ENCODE data around the gene ZNF860. TPM values are rescaled to one million over a fixed set of nuclear protein-coding genes. Genes with fewer than 3 reads are reported as not detected.

The ZNF860 gene
- total and polyA plus RNA-seq, 2 donors (not counting 1 experiment from before 2014, with no cell fraction given) = 16.2 to 41.4 TPM

- H3K4me2 ChIP-seq (replicated peaks; ENCODE audit: low read depth, low read length, poor library complexity, severe bottlenecking) = peak overlapping the region; percentile 73
Observed at GRCh38 chr3:31952205-31952604, 29.3 kb upstream of the ZNF860 start.

More at GRCh38 chr3:31952205-31952604, 29.3 kb upstream of the ZNF860 start:
- Histone ChIP-seq H3K27ac (ENCODE audit: low read length in 2 of 2) (peak overlapping the region; percentile 88), H3K9me3 (ENCODE audit: control extremely low read depth in 1 of 3, control insufficient read depth in 2 of 3, insufficient read depth in 1 of 3, low read length in 2 of 3) (peaks cover 1 to 30% (median 16%) of the 10 kb centered on the region in 3 donors), H2AFZ (ENCODE audit: insufficient read depth, low read depth, low read length, poor library complexity, severe bottlenecking) (no peak overlapping the region), H3K4me3 (ENCODE audit: control extremely low read depth in 1 of 5, extremely low read depth in 1 of 5, insufficient read depth in 1 of 5, low read depth in 2 of 5, low read length in 4 of 5) (peak overlapping the region in 2 of 5 experiments; percentile 35 to 52), H3K27me3 (replicated peaks in 1 of 4; ENCODE audit: control extremely low read depth in 1 of 4, control insufficient read depth in 3 of 4, insufficient read depth in 4 of 4, low read length in 3 of 4) (no peaks in the 10 kb centered on the region), H3K9ac (ENCODE audit: low read length) (peak overlapping the region; percentile 47), H3K79me2 (ENCODE audit: control insufficient read depth, insufficient read depth, low read length) (peaks cover 86% of the 10 kb centered on the region), H3K36me3 (replicated peaks in 1 of 2; ENCODE audit: control extremely low read depth in 1 of 2, control insufficient read depth in 1 of 2, extremely low read depth in 1 of 2, insufficient read depth in 2 of 2, low read length in 1 of 2) (peaks cover 0 to 14% of the 10 kb centered on the region in 2 experiments), H3K4me1 (ENCODE audit: control insufficient read depth in 2 of 2, insufficient read depth in 2 of 2, low read length in 2 of 2) (peaks cover 88 to 90% of the 10 kb centered on the region in 2 donors), H4K20me1 (ENCODE audit: control insufficient read depth, insufficient read depth, low read length, poor library complexity, severe bottlenecking) (no peaks in the 10 kb centered on the region)
- DNase-seq = peak; percentile 90
- 0% methylated on average over 4 of the region's 4 CpGs for WGBS (ENCODE audit: insufficient coverage)
- ChIA-PET POLR2A (interaction anchor here (0.6 to 1.8 kb wide), 9 partner anchors 14 to 419 kb away, joined by 3 to 8 read pairs (median 5); partner anchors contain the start of gene STT3B), CTCF (interaction anchor here (1.1 to 1.5 kb wide), 3 partner anchors 30 to 227 kb away, joined by 3 to 6 read pairs (median 4); no protein-coding TSS in a partner anchor)
- peak overlapping the region; percentile 80 for H3K4me3 Mint-ChIP-seq
- peak; percentile 84 for ATAC-seq (ENCODE audit: low read depth)
- intact Hi-C loops (cut with micrococcal nuclease) = loop anchor here (1.0 to 10.0 kb wide), 4 partner anchors 8 to 417 kb away; partner anchors contain the start of genes OSBPL10, STT3B and ZNF860
- H3K4me1 Mint-ChIP-seq = peaks cover 88% of the 10 kb centered on the region
- H3K9me3 Mint-ChIP-seq (ENCODE audit: insufficient read depth) = peaks cover 7% of the 10 kb centered on the region
- H3K27me3 Mint-ChIP-seq = no peaks in the 10 kb centered on the region
- no peak for TF ChIP-seq EZH2 (IDR thresholded peaks at IDR 0.05; ENCODE audit: borderline replicate concordance, insufficient read depth, low read depth, low read length, poor library complexity, severe bottlenecking)
- no peak for TF ChIP-seq CTCF (IDR thresholded peaks at IDR 0.05)
- H3K27ac Mint-ChIP-seq = peak overlapping the region; percentile 96
